ENCODE results near the gene EFNA5. TPM values are rescaled to one million over a fixed set of nuclear protein-coding genes. Genes with fewer than 3 reads are reported as not detected.

Gene EFNA5
- total and polyA plus RNA-seq, 2 of the 13 experiments (the other 11 are each of a cell fraction or from before 2014, with no cell fraction given): not detected

DNA sequence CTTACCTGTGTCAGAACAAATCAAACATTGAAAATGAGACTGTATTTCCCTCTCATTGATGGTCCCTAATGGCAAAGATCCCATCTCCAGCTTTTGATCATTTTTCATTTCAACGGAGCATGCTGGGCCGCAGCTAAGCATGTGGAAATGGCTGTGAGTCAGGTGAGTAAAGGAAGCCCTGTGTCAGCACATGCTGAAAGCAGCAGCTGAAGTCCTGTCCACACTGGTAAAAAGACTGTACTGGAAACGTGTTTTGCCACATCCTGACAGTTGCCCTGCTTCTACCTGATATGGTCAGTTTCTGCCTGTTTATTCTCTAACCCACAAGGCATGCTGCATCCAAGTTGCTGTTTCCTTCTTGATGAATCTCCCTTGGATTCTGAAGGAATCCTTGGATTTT is 330.1 kb downstream of the EFNA5 start:
- POLR2A ChIA-PET: no interaction called here
- H3K36me3 ChIP-seq (replicated peaks in 1 of 2; ENCODE audit: control insufficient read depth in 1 of 2, insufficient read depth in 2 of 2, low read length in 2 of 2): no peaks in the 10 kb centered on the region
- H3K9me3 ChIP-seq (ENCODE audit: low read length): peaks cover 8% of the 10 kb centered on the region; the same call in 1 of the 2 replicates
- ATAC-seq (no peak), FAIRE-seq (no peak), DNase-seq (ENCODE audit: low spot score) (no peak)
- TF ChIP-seq GLI4 (CRISPR knock-in tag; IDR thresholded peaks at IDR 0.05; ENCODE audit: borderline replicate concordance) (no peak), ZBTB7A (CRISPR knock-in tag; IDR thresholded peaks at IDR 0.05) (no peak), YEATS4 (CRISPR knock-in tag; IDR thresholded peaks at IDR 0.05; ENCODE audit: borderline replicate concordance) (no peak), KDM1A (CRISPR knock-in tag; IDR thresholded peaks at IDR 0.05) (no peak), HNF4G (IDR thresholded peaks at IDR 0.05; ENCODE audit: borderline replicate concordance, low read depth, low read length) (no peak), HNF4G (CRISPR knock-in tag; IDR thresholded peaks at IDR 0.05; ENCODE audit: borderline replicate concordance, low read depth) (no peak), ZNF20 (CRISPR knock-in tag; IDR thresholded peaks at IDR 0.05) (no peak), TFDP1 (CRISPR knock-in tag; IDR thresholded peaks at IDR 0.05; ENCODE audit: borderline replicate concordance) (no peak), ZNF256 (CRISPR knock-in tag; conservative IDR thresholded peaks at IDR 0.05) (no peak), TRIM24 (CRISPR knock-in tag; IDR thresholded peaks at IDR 0.05) (no peak)
- TF ChIP-seq, protein P1, sequence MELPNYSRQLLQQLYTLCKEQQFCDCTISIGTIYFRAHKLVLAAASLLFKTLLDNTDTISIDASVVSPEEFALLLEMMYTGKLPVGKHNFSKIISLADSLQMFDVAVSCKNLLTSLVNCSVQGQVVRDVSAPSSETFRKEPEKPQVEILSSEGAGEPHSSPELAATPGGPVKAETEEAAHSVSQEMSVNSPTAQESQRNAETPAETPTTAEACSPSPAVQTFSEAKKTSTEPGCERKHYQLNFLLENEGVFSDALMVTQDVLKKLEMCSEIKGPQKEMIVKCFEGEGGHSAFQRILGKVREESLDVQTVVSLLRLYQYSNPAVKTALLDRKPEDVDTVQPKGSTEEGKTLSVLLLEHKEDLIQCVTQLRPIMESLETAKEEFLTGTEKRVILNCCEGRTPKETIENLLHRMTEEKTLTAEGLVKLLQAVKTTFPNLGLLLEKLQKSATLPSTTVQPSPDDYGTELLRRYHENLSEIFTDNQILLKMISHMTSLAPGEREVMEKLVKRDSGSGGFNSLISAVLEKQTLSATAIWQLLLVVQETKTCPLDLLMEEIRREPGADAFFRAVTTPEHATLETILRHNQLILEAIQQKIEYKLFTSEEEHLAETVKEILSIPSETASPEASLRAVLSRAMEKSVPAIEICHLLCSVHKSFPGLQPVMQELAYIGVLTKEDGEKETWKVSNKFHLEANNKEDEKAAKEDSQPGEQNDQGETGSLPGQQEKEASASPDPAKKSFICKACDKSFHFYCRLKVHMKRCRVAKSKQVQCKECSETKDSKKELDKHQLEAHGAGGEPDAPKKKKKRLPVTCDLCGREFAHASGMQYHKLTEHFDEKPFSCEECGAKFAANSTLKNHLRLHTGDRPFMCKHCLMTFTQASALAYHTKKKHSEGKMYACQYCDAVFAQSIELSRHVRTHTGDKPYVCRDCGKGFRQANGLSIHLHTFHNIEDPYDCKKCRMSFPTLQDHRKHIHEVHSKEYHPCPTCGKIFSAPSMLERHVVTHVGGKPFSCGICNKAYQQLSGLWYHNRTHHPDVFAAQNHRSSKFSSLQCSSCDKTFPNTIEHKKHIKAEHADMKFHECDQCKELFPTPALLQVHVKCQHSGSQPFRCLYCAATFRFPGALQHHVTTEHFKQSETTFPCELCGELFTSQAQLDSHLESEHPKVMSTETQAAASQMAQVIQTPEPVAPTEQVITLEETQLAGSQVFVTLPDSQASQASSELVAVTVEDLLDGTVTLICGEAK (IDR thresholded peaks at IDR 0.05): no peak
- TF ChIP-seq, protein P1 (CRISPR knock-in tag; IDR thresholded peaks at IDR 0.05): no peak
- TF ChIP-seq, protein P2, sequence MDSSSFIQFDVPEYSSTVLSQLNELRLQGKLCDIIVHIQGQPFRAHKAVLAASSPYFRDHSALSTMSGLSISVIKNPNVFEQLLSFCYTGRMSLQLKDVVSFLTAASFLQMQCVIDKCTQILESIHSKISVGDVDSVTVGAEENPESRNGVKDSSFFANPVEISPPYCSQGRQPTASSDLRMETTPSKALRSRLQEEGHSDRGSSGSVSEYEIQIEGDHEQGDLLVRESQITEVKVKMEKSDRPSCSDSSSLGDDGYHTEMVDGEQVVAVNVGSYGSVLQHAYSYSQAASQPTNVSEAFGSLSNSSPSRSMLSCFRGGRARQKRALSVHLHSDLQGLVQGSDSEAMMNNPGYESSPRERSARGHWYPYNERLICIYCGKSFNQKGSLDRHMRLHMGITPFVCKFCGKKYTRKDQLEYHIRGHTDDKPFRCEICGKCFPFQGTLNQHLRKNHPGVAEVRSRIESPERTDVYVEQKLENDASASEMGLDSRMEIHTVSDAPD (CRISPR knock-in tag; IDR thresholded peaks at IDR 0.05): no peak
- no peaks in the 10 kb centered on the region for H3K27me3 ChIP-seq (ENCODE audit: control insufficient read depth in 1 of 2, insufficient read depth in 2 of 2, low read length in 2 of 2)
- BruUV-seq (replicated peaks): no TSS peak
- no peak overlapping the region for H3K27ac ChIP-seq (ENCODE audit: extremely low read length, insufficient read depth, low read length)
- intact Hi-C loops (cut with micrococcal nuclease; ENCODE audit: unreplicated experiment) (no loop called here), in situ Hi-C loops (cut with HindIII; ENCODE audit: extremely low pct_ligation_motif_present, low pct_unique_long_range_greater_than_20kb) (no loop called here)
- CTCF ChIA-PET (ENCODE audit: low intra/inter-chr PET ratio, low total read pairs): no interaction called here
- no peaks in the 10 kb centered on the region for H3K4me1 ChIP-seq (ENCODE audit: insufficient read depth, low read length)
- H4K20me1 ChIP-seq (ENCODE audit: insufficient read depth, low read length): no peaks in the 10 kb centered on the region
- no peak overlapping the region for H3K4me2 ChIP-seq (ENCODE audit: low read depth, low read length)
- H3K79me2 ChIP-seq (ENCODE audit: insufficient read depth, low read length): no peaks in the 10 kb centered on the region
- no peak overlapping the region for H2AFZ ChIP-seq (ENCODE audit: low read length)
- 40% methylated on average over 3 of the region's 3 CpGs for WGBS (ENCODE audit: low lambda C conversion rate)
- H3K4me3 ChIP-seq (replicated peaks in 1 of 3; ENCODE audit: insufficient read depth in 1 of 3, low read depth in 2 of 3, low read length in 3 of 3): no peak overlapping the region
- no peak overlapping the region for H3K9ac ChIP-seq (ENCODE audit: insufficient read depth, low read depth, low read length)

Measured in HepG2 (cell line).